Thoracic aorta (tissue), 2 donors: ENCODE measurements around the gene P2RY14. TPM values are rescaled to one million over a fixed set of nuclear protein-coding genes. Genes with fewer than 3 reads are reported as not detected.

Experiments
- ATAC-seq: fragments of 150-250 bp; one replicate; pipeline ENCODE4 v1.8.0; 2017; ENCODE audit warnings: low read depth; ENCODE audit not compliant: insufficient number of reproducible peaks, low FRiP score
- DNase-seq: peaks from one replicate; pipeline ENCODE4 v3.0.0-alpha.2; 2020; ENCODE audit warnings: low spot score
- H3K27ac ChIP-seq, 2 donors: fragments of 200-600 bp; sonication (generic); 1 replicate in 1 of 2; 2 replicates in 1 of 2; pipeline ENCODE4 v1.5.1; 2016; ENCODE audit warnings: mild to moderate bottlenecking in 2 of 2, moderate library complexity in 2 of 2
- H3K27me3 ChIP-seq: fragments of 200-600 bp; sonication (generic); replicated peaks from 2 replicates; pipeline ENCODE4 v1.6.0; 2016; ENCODE audit warnings: mild to moderate bottlenecking; ENCODE audit not compliant: insufficient read depth
- H3K36me3 ChIP-seq: fragments of 200-600 bp; sonication (generic); one replicate; pipeline ENCODE4 v1.5.1; 2016
- H3K4me1 ChIP-seq, 2 donors: fragments of 200-600 bp; sonication (generic); 1 replicate in 1 of 2; 2 replicates in 1 of 2; pipeline versions ENCODE4 v1.5.1 to v1.6.0; 2016; ENCODE audit warnings: low read depth in 2 of 2, mild to moderate bottlenecking in 1 of 2; ENCODE audit not compliant: control insufficient read depth in 1 of 2
- H3K4me3 ChIP-seq: fragments of 200-600 bp; sonication (generic); 2 replicates; pipeline ENCODE4 v1.5.1; 2016; ENCODE audit warnings: mild to moderate bottlenecking
- H3K9me3 ChIP-seq: fragments of 200-600 bp; sonication (generic); 2 replicates; pipeline ENCODE4 v1.5.1; 2016
- CTCF ChIP-seq: fragments of 200-600 bp; sonication (generic); IDR thresholded peaks from one replicate; pipeline ENCODE4 v1.5.1; 2019; ENCODE audit warnings: antibody characterized with exemption
- total RNA-seq, 2 donors: library from RNA; depleted of rRNA; stranded (reverse); fragments of >200 nt; gene quantifications; one replicate each; pipeline versions ENCODE4 v1.1.0 to v1.2.3, GENCODE V29; 2016

Gene P2RY14
- total RNA-seq, 2 donors from 2014 or later: 2.5 to 4.3 TPM

GRCh38 chr3:151307583-151308488 is 29.5 kb upstream of the P2RY14 start:
- no peaks in the 10 kb centered on the region for H3K36me3 ChIP-seq
- H3K9me3 ChIP-seq: no peaks in the 10 kb centered on the region
- H3K4me3 ChIP-seq: no peak overlapping the region
- ATAC-seq: no peak
- peaks cover 0 to 4% of the 10 kb centered on the region in 2 donors for H3K4me1 ChIP-seq
- H3K27me3 ChIP-seq: no peaks in the 10 kb centered on the region
- TF ChIP-seq CTCF: no peak
- no peak overlapping the region for H3K27ac ChIP-seq
- no peak for DNase-seq

GRCh38 chr3:151307131-151307530 is 28.8 kb upstream of the P2RY14 start:
- H3K4me1 ChIP-seq: peaks cover 0 to 4% of the 10 kb centered on the region in 2 donors
- ATAC-seq: no peak
- no peaks in the 10 kb centered on the region for H3K27me3 ChIP-seq
- no peaks in the 10 kb centered on the region for H3K9me3 ChIP-seq
- no peaks in the 10 kb centered on the region for H3K36me3 ChIP-seq
- no peak for TF ChIP-seq CTCF
- H3K27ac ChIP-seq: no peak overlapping the region
- no peak overlapping the region for H3K4me3 ChIP-seq
- no peak for DNase-seq

GRCh38 chr3:151306168-151306810 is 27.9 kb upstream of the P2RY14 start:
- Histone ChIP-seq H3K27me3 (no peaks in the 10 kb centered on the region), H3K9me3 (no peaks in the 10 kb centered on the region), H3K27ac (no peak overlapping the region), H3K4me3 (no peak overlapping the region), H3K36me3 (no peaks in the 10 kb centered on the region), H3K4me1 (peaks cover 0 to 4% of the 10 kb centered on the region in 2 donors)
- DNase-seq: no peak
- ATAC-seq: no peak
- no peak for TF ChIP-seq CTCF

GRCh38 chr3:151305775-151306151 is 27.4 kb upstream of the P2RY14 start:
- ATAC-seq: no peak
- no peak overlapping the region for H3K4me3 ChIP-seq

More at GRCh38 chr3:151305775-151306151, 27.4 kb upstream of the P2RY14 start:
- Histone ChIP-seq H3K4me1 (peaks cover 0 to 4% of the 10 kb centered on the region in 2 donors), H3K36me3 (no peaks in the 10 kb centered on the region), H3K27me3 (no peaks in the 10 kb centered on the region), H3K27ac (no peak overlapping the region), H3K9me3 (no peaks in the 10 kb centered on the region)
- no peak for TF ChIP-seq CTCF
- DNase-seq: no peak
